Mammary epithelial cell (primary cell): Measurements from ENCODE around the gene RAB3IL1.

Experiments
- EZH2 ChIP-seq: IDR thresholded peaks from 2 replicates; pipeline ENCODE4 v1.6.1; 2012; ENCODE audit warnings: low read length, inconsistent platforms, borderline replicate concordance
- TF ChIP-seq, protein P1 (sequence below), 2 donors: IDR thresholded peaks in 1 of 2; conservative IDR thresholded peaks in 1 of 2; 2 replicates each; pipeline ENCODE4 v1.5.1; 2011 to 2012; ENCODE audit warnings: inconsistent platforms in 2 of 2, low read length in 2 of 2, mild to moderate bottlenecking in 2 of 2, control low read depth in 1 of 2, low read depth in 1 of 2; ENCODE audit not compliant: insufficient read depth in 1 of 2; ENCODE audit errors: extremely low read depth in 1 of 2

DNA sequence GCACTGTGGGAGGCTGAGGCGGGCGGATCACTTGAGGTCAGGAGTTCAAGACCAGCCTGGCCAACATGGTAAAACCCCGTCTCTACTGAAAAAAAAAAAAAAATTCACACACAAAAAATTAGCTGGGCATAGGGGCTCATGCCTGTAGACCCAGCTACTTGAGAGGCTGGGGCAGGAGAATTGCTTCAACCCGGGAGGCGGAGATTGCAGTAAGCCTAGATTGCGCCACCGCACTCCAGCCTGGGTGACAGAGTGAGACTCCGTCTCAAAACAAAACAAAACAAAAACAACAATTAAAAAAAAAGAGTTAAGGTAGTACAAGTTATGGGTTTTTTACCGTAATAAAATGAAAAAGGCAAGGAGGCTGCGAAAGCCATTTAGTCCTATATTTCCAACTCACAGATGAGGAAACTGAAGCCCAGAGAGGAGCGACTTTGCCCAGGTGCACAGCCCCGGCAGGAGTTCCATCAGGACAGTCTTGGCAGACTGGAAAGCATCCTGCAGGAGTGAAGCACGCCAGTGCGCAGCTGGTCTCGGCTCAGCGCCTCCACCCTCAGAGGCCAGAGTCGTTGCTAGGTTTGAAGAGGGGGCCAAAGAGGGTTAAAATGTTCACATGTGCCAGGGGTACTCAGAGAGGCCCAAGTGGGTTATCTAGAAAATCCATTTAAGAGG, 22.2 kb downstream of the RAB3IL1 start:
- TF ChIP-seq, protein P1, sequence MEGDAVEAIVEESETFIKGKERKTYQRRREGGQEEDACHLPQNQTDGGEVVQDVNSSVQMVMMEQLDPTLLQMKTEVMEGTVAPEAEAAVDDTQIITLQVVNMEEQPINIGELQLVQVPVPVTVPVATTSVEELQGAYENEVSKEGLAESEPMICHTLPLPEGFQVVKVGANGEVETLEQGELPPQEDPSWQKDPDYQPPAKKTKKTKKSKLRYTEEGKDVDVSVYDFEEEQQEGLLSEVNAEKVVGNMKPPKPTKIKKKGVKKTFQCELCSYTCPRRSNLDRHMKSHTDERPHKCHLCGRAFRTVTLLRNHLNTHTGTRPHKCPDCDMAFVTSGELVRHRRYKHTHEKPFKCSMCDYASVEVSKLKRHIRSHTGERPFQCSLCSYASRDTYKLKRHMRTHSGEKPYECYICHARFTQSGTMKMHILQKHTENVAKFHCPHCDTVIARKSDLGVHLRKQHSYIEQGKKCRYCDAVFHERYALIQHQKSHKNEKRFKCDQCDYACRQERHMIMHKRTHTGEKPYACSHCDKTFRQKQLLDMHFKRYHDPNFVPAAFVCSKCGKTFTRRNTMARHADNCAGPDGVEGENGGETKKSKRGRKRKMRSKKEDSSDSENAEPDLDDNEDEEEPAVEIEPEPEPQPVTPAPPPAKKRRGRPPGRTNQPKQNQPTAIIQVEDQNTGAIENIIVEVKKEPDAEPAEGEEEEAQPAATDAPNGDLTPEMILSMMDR (conservative IDR thresholded peaks at IDR 0.05 in 1 of 2, IDR thresholded peaks at IDR 0.05 in 1 of 2; ENCODE audit: extremely low read depth in 1 of 2, insufficient read depth in 1 of 2, low read depth in 1 of 2, low read length in 2 of 2), result no peak
- TF ChIP-seq EZH2, result no peak
